Upper lobe of left lung (tissue), 6 donors: ENCODE data around the gene ATM. TPM values are rescaled to one million over a fixed set of nuclear protein-coding genes. Genes with fewer than 3 reads are reported as not detected.

ENCODE experiments used
- ATAC-seq, 2 donors: fragments of 200-7000 bp; cut with Tn5 transposase; one replicate each; pipeline ENCODE4 v1.9.1; 2022; ENCODE audit warnings: mild to moderate bottlenecking in 2 of 2, moderate library complexity in 2 of 2; ENCODE audit not compliant: low FRiP score in 2 of 2
- DNase-seq, 2 donors: peaks; one replicate each; pipeline ENCODE4 v3.0.0-alpha.2; 2019 to 2020
- H3K27ac ChIP-seq, 4 donors: fragments of 200-600 bp; sonication (generic); one replicate each; pipeline ENCODE4 v1.5.1; 2016 to 2019
- H3K27me3 ChIP-seq, 4 donors: fragments of 200-600 bp; sonication (generic); one replicate each; pipeline ENCODE4 v1.5.1; 2017 to 2019
- H3K36me3 ChIP-seq, 4 donors: fragments of 200-600 bp; sonication (generic); one replicate each; pipeline ENCODE4 v1.5.1; 2016 to 2019
- H3K4me1 ChIP-seq, 4 donors: fragments of 200-600 bp; sonication (generic); one replicate each; pipeline ENCODE4 v1.5.1; 2018 to 2019
- H3K4me3 ChIP-seq, 4 donors: fragments of 200-600 bp; sonication (generic); one replicate each; pipeline ENCODE4 v1.5.1; 2017 to 2019; ENCODE audit warnings: mild to moderate bottlenecking in 2 of 4, moderate library complexity in 1 of 4
- H3K9me3 ChIP-seq, 4 donors: fragments of 200-600 bp; sonication (generic); one replicate each; pipeline ENCODE4 v1.5.1; 2018 to 2019
- EP300 ChIP-seq, 4 donors: sonication (generic); formaldehyde crosslinking; IDR thresholded peaks; one replicate each; pipeline ENCODE4 v1.5.1; 2017; ENCODE audit warnings: antibody characterized with exemption in 4 of 4, control low read depth in 2 of 4
- POLR2A ChIP-seq, 4 donors: fragments of 450-650 bp; IDR thresholded peaks; one replicate each; pipeline ENCODE4 v1.5.1; 2016 to 2017; ENCODE audit warnings: antibody characterized with exemption in 4 of 4, mild to moderate bottlenecking in 2 of 4
- POLR2AphosphoS5 ChIP-seq, 2 donors: sonication (generic); formaldehyde crosslinking; IDR thresholded peaks; one replicate each; pipeline ENCODE4 v1.5.1; 2017; ENCODE audit warnings: antibody characterized with exemption in 2 of 2
- WGBS, 2 donors: methylation state at CpG; one replicate each; pipeline ENCODE4 v1.1.5; 2017 to 2018; 5-methylcytosine and 5-hydroxymethylcytosine counted together
- total RNA-seq, 6 donors: library from RNA; depleted of rRNA in 4 of 6; stranded (reverse); fragments of >200 nt in 4 of 6; gene quantifications; one replicate each; pipeline versions ENCODE4 v1.1.0 to v1.2.1, GENCODE V29; 2016 to 2021
- TF ChIP-seq, protein P1 (sequence below), 6 experiments: fragments of 450-650 bp in 4 of 6; fragments of 200-600 bp in 2 of 6; sonication (generic) in 2 of 6; IDR thresholded peaks; one replicate each; pipeline ENCODE4 v1.5.1; 2016 to 2019; ENCODE audit warnings: antibody characterized with exemption in 6 of 6
- donor health status: DM: no; HTN: no; CAD: no; lungs with moderate emphysema.
- donor health status: DM: no; HTN: yes; CAD: no; lungs with severe emphysema.

The ATM gene
- total RNA-seq, 6 donors from 2014 or later: 37.9 to 248 (median 62.6) TPM

DNA sequence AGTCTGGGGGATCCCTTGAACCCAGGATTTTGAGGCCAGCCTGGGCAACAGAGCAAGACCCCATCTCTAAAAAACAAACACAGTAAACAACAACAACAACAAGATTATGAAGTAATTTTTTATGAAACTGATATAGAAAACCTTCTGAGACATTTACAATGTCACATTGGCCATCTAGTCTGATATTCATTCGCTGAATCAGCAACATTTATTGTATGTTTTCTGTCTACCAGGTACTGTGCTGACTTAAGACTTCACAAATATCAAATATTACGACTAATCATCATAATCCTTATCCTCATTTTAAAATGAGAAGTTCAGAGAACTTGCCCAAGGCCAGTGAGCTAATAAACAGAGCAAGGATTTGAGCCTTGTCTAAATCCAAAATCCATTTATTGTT is 120.8 kb downstream of the ATM start:
- Histone ChIP-seq H3K27me3 (no peaks in the 10 kb centered on the region), H3K4me1 (no peaks in the 10 kb centered on the region), H3K4me3 (no peak overlapping the region), H3K27ac (no peak overlapping the region), H3K36me3 (peaks cover 0 to 30% (median 3%) of the 10 kb centered on the region in 4 donors), H3K9me3 (no peaks in the 10 kb centered on the region)
- WGBS, 2 donors: 96 to 99% methylated on average over 2 of the region's 2 CpGs
- no peak for ATAC-seq
- no peak for DNase-seq
- TF ChIP-seq POLR2A (IDR thresholded peaks at IDR 0.05) (no peak), EP300 (IDR thresholded peaks at IDR 0.05) (no peak), POLR2AphosphoS5 (IDR thresholded peaks at IDR 0.05) (no peak)
- TF ChIP-seq, protein P1, sequence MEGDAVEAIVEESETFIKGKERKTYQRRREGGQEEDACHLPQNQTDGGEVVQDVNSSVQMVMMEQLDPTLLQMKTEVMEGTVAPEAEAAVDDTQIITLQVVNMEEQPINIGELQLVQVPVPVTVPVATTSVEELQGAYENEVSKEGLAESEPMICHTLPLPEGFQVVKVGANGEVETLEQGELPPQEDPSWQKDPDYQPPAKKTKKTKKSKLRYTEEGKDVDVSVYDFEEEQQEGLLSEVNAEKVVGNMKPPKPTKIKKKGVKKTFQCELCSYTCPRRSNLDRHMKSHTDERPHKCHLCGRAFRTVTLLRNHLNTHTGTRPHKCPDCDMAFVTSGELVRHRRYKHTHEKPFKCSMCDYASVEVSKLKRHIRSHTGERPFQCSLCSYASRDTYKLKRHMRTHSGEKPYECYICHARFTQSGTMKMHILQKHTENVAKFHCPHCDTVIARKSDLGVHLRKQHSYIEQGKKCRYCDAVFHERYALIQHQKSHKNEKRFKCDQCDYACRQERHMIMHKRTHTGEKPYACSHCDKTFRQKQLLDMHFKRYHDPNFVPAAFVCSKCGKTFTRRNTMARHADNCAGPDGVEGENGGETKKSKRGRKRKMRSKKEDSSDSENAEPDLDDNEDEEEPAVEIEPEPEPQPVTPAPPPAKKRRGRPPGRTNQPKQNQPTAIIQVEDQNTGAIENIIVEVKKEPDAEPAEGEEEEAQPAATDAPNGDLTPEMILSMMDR (IDR thresholded peaks at IDR 0.05): no peak

DNA sequence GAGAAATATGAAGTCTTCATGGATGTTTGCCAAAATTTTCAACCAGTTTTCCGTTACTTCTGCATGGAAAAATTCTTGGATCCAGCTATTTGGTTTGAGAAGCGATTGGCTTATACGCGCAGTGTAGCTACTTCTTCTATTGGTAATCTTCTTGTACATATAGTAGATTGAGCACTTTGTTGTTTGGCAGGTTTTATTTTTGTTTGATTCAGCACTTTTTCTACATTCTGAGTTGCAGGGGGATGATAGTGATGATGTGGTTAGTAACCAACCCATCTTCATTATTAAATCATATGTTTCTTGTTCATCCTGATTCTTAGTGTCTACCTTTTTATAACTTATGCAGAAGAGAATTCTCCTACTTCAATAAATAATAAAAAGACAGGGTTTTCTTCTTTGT is 122.9 kb downstream of the ATM start:
- Histone ChIP-seq H3K27me3 (no peaks in the 10 kb centered on the region), H3K9me3 (no peaks in the 10 kb centered on the region), H3K36me3 (peaks cover 0 to 49% (median 3%) of the 10 kb centered on the region in 4 donors), H3K4me1 (no peaks in the 10 kb centered on the region), H3K4me3 (no peak overlapping the region), H3K27ac (no peak overlapping the region)
- no peak for ATAC-seq
- DNase-seq: no peak
- TF ChIP-seq, protein P1 (IDR thresholded peaks at IDR 0.05): no peak
- no peak for TF ChIP-seq POLR2AphosphoS5 (IDR thresholded peaks at IDR 0.05)
- no peak for TF ChIP-seq POLR2A (IDR thresholded peaks at IDR 0.05)
- no peak for TF ChIP-seq EP300 (IDR thresholded peaks at IDR 0.05)
- WGBS, 2 donors: 95 to 98% methylated on average over 4 of the region's 4 CpGs

DNA sequence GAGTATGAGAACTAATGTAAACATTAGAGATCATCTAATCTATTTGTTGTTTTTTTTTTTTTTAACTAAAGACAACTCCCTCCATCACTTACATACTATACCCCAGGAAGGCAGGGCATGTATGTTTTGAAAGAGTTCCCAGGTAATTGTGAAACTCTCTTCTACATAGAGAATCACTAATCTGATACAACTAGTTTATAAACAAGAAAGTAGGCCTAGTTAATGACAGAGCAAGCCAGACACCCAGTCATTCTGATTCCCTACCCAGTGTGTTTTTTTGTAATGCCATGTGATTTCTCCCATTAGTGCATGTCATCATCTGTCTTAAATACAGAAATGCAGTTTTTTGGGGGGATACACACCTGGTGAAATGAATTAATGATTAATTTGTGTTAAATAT is 123.6 kb downstream of the ATM start:
- Histone ChIP-seq H3K4me3 (no peak overlapping the region), H3K27me3 (no peaks in the 10 kb centered on the region), H3K36me3 (peaks cover under 1 to 55% (median 3%) of the 10 kb centered on the region in 4 donors), H3K4me1 (no peaks in the 10 kb centered on the region), H3K27ac (no peak overlapping the region), H3K9me3 (no peaks in the 10 kb centered on the region)
- DNase-seq: no peak
- no peak for TF ChIP-seq EP300 (IDR thresholded peaks at IDR 0.05)
- TF ChIP-seq POLR2A (IDR thresholded peaks at IDR 0.05): no peak
- TF ChIP-seq POLR2AphosphoS5 (IDR thresholded peaks at IDR 0.05): no peak
- TF ChIP-seq, protein P1 (IDR thresholded peaks at IDR 0.05): no peak
- no peak for ATAC-seq

DNA sequence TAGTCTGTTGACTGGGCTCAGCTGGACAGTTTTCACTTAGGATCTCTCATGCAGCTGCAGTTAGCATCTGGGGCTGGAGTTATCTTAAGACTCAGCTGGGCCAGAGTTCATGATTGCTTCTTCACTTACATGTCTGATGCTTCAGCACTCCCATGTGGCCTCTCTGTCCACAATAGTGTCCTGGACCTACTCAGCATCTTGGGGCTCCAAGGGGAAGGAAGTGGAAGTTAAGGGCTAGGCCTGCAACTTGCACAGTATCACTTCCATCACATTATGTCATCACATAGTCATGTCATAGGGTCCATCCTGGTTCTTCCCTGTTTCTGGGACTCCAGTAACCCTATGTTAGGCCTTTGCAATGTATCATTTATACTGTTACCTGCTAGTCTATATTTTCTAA is 128.6 kb downstream of the ATM start:
- ATAC-seq: no peak
- TF ChIP-seq POLR2A (IDR thresholded peaks at IDR 0.05) (no peak), EP300 (IDR thresholded peaks at IDR 0.05) (no peak), POLR2AphosphoS5 (IDR thresholded peaks at IDR 0.05) (no peak)
- TF ChIP-seq, protein P1 (IDR thresholded peaks at IDR 0.05): no peak
- no peaks in the 10 kb centered on the region for H3K9me3 ChIP-seq
- H3K27ac ChIP-seq: no peak overlapping the region
- no peaks in the 10 kb centered on the region for H3K27me3 ChIP-seq
- peaks cover 23 to 83% (median 35%) of the 10 kb centered on the region in 4 donors for H3K36me3 ChIP-seq
- H3K4me1 ChIP-seq: no peaks in the 10 kb centered on the region
- no peak for DNase-seq
- H3K4me3 ChIP-seq: no peak overlapping the region

DNA sequence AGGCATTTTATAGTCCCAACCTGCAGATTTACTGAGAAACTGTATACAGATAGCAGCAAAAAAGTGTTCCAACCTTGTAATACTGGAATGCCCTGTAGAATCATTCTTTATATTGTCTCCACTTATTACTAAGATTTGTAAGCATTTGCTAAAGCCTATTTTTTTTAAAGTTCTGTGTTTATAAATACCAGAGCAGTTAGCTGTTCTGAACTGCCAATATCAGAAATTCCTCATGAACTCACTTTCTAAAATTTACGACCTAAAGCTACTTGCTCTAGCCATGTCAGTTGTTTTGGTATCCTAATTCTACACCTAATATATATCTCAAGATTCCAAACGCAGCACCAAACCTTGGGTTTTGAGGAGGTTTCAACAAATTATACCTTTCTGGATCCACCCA is 141.3 kb downstream of the ATM start:
- Histone ChIP-seq H3K36me3 (peaks cover 4 to 21% (median 16%) of the 10 kb centered on the region in 4 donors), H3K4me3 (no peak overlapping the region), H3K27ac (no peak overlapping the region), H3K27me3 (no peaks in the 10 kb centered on the region), H3K9me3 (no peaks in the 10 kb centered on the region), H3K4me1 (no peaks in the 10 kb centered on the region)
- DNase-seq (no peak), ATAC-seq (no peak)
- WGBS, 2 donors: 92 to 93% methylated on average over 2 of the region's 2 CpGs
- no peak for TF ChIP-seq EP300 (IDR thresholded peaks at IDR 0.05)
